KOPT-K1 (cell line): ENCODE data around the gene NEO1.

Experiments
- H3K27ac ChIP-seq: fragments of 200-600 bp; sonication (generic); 2 replicates; pipeline ENCODE4 v1.5.1; 2016; ENCODE audit warnings: antibody characterized with exemption, mild to moderate bottlenecking, low read depth, low read length; ENCODE audit not compliant: poor library complexity, severe bottlenecking
- H3K36me3 ChIP-seq: fragments of 200-600 bp; sonication (generic); 2 replicates; pipeline ENCODE4 v1.5.1; 2017; ENCODE audit warnings: antibody characterized with exemption, mild to moderate bottlenecking, low read length, moderate library complexity; ENCODE audit not compliant: insufficient read depth
- H3K9me3 ChIP-seq: fragments of 200-600 bp; sonication (generic); 2 replicates; pipeline ENCODE4 v1.5.1; 2017; ENCODE audit warnings: antibody characterized with exemption, low read length, mild to moderate bottlenecking; ENCODE audit not compliant: insufficient read depth, poor library complexity, severe bottlenecking

Gene NEO1

GRCh38 chr15:73319460-73320245 lies 267.4 kb downstream of the NEO1 start:
- Histone ChIP-seq H3K36me3 (no peaks in the 10 kb centered on the region), H3K27ac (no peak overlapping the region), H3K9me3 (no peaks in the 10 kb centered on the region)

GRCh38 chr15:73320619-73321180 lies 268.4 kb downstream of the NEO1 start:
- H3K27ac ChIP-seq: no peak overlapping the region
- no peaks in the 10 kb centered on the region for H3K9me3 ChIP-seq
- H3K36me3 ChIP-seq: no peaks in the 10 kb centered on the region

- H3K27ac ChIP-seq: no peak overlapping the region
- H3K9me3 ChIP-seq: no peaks in the 10 kb centered on the region
- no peaks in the 10 kb centered on the region for H3K36me3 ChIP-seq
Measured at GRCh38 chr15:73321496-73322450, 269.5 kb downstream of the NEO1 start.

- Histone ChIP-seq H3K27ac (no peak overlapping the region), H3K9me3 (no peaks in the 10 kb centered on the region), H3K36me3 (no peaks in the 10 kb centered on the region)
Measured at GRCh38 chr15:73322665-73323373, 270.6 kb downstream of the NEO1 start.

- Histone ChIP-seq H3K9me3 (no peaks in the 10 kb centered on the region), H3K36me3 (no peaks in the 10 kb centered on the region), H3K27ac (no peak overlapping the region)
Measured at GRCh38 chr15:73323374-73323955, 271.2 kb downstream of the NEO1 start.

- H3K9me3 ChIP-seq: no peaks in the 10 kb centered on the region
- H3K36me3 ChIP-seq: no peaks in the 10 kb centered on the region
- no peak overlapping the region for H3K27ac ChIP-seq
Measured at GRCh38 chr15:73323956-73324355, 271.7 kb downstream of the NEO1 start.

- H3K27ac ChIP-seq: no peak overlapping the region
- no peaks in the 10 kb centered on the region for H3K9me3 ChIP-seq
- H3K36me3 ChIP-seq: no peaks in the 10 kb centered on the region
Measured at GRCh38 chr15:73324496-73325170, 272.4 kb downstream of the NEO1 start.

GRCh38 chr15:73325191-73325861 lies 273.1 kb downstream of the NEO1 start:
- Histone ChIP-seq H3K36me3 (no peaks in the 10 kb centered on the region), H3K9me3 (no peaks in the 10 kb centered on the region), H3K27ac (no peak overlapping the region)

GRCh38 chr15:73326157-73326556 lies 273.9 kb downstream of the NEO1 start:
- Histone ChIP-seq H3K36me3 (no peaks in the 10 kb centered on the region), H3K9me3 (no peaks in the 10 kb centered on the region), H3K27ac (no peak overlapping the region)

GRCh38 chr15:73328149-73328820 lies 276.0 kb downstream of the NEO1 start:
- Histone ChIP-seq H3K9me3 (no peaks in the 10 kb centered on the region), H3K36me3 (no peaks in the 10 kb centered on the region), H3K27ac (no peak overlapping the region)

GRCh38 chr15:73328981-73329380 lies 276.7 kb downstream of the NEO1 start:
- no peaks in the 10 kb centered on the region for H3K36me3 ChIP-seq
- H3K9me3 ChIP-seq: no peaks in the 10 kb centered on the region
- no peak overlapping the region for H3K27ac ChIP-seq

GRCh38 chr15:73329501-73330200 lies 277.4 kb downstream of the NEO1 start:
- H3K36me3 ChIP-seq: no peaks in the 10 kb centered on the region
- H3K9me3 ChIP-seq: no peaks in the 10 kb centered on the region
- H3K27ac ChIP-seq: no peak overlapping the region
